Adrenal gland (tissue), 12 donors: ENCODE results near the gene UMOD. TPM values are rescaled to one million over a fixed set of nuclear protein-coding genes. Genes with fewer than 3 reads are reported as not detected.
A peak's percentile ranks its signal among the peaks of the same experiment; 100 is the strongest.

ENCODE experiments used
- DNase-seq, 7 donors: peaks; one replicate each; pipeline ENCODE4 v3.0.0-alpha.2; 2019 to 2020
- H3K27ac ChIP-seq, 5 donors: fragments of 200-600 bp; sonication (generic) in 4 of 5; 1 replicate in 3 of 5; 2 replicates in 2 of 5; pipeline versions ENCODE4 v1.5.1 to v1.8.0; 2016 to 2020; ENCODE audit warnings: mild to moderate bottlenecking in 1 of 5
- H3K27me3 ChIP-seq: fragments of 200-600 bp; 2 replicates; pipeline ENCODE4 v1.8.0; 2021
- H3K36me3 ChIP-seq, 2 donors: fragments of 200-600 bp; replicated peaks in 1 of 2; 1 replicate in 1 of 2; 2 replicates in 1 of 2; pipeline versions ENCODE4 v1.5.1 to v1.8.0; 2018 to 2022
- H3K4me1 ChIP-seq, 2 donors: fragments of 200-600 bp; replicated peaks in 1 of 2; 1 replicate in 1 of 2; 2 replicates in 1 of 2; pipeline versions ENCODE4 v1.5.1 to v1.8.0; 2018 to 2021
- H3K4me3 ChIP-seq, 4 donors: fragments of 200-600 bp; sonication (generic) in 3 of 4; one replicate each; pipeline ENCODE4 v1.5.1; 2016 to 2018
- H3K9me3 ChIP-seq, 3 donors: fragments of 200-600 bp; sonication (generic) in 1 of 3; replicated peaks in 1 of 3; 1 replicate in 2 of 3; 2 replicates in 1 of 3; pipeline versions ENCODE4 v1.5.1 to v1.8.0; 2016 to 2021
- POLR2A ChIP-seq, 2 donors: fragments of 450-650 bp; IDR thresholded peaks; one replicate each; pipeline ENCODE4 v1.6.1; 2017; ENCODE audit warnings: antibody characterized with exemption in 2 of 2, mild to moderate bottlenecking in 2 of 2, moderate library complexity in 1 of 2
- WGBS, 4 donors: extraction: QIAGEN DNeasy Blood & Tissue Kit in 2 of 4; methylation state at CpG; one replicate each; pipeline versions ENCODE4 v1.1.5 to v1.1.7; 2013 to 2017; 5-methylcytosine and 5-hydroxymethylcytosine counted together
- intact Hi-C, 2 donors: fragments of 100-400 bp; cut with DNase I; formaldehyde crosslinking; loops; one replicate each; pipeline versions ENCODE4 v1.14.1 to v1.15.0; 2022 to 2023
- polyA plus RNA-seq, 3 donors: library from polyadenylated mRNA; stranded (reverse); fragments of 200-250 nt in 2 of 3; fragments of 350-450 nt in 1 of 3; fragmentation: Illumina TruSeq in 1 of 3; extraction: RNeasy Lipid Tissue Mini Kit (QIAGEN cat#74804) in 1 of 3; gene quantifications; one replicate each; pipeline ENCODE4 v1.2.3, GENCODE V29; 2013 to 2014
- total RNA-seq, 9 donors: library from RNA; depleted of rRNA in 4 of 9; stranded (reverse); fragments of >200 nt in 4 of 9; fragments of 120-200 nt in 1 of 9; fragmentation: NEBNext Ultra II Directional in 1 of 9; extraction: Animal tissue kit (Norgen Biotek cat#: 25700) in 1 of 9; gene quantifications; one replicate each; pipeline versions ENCODE4 v1.1.0 to v1.2.4, GENCODE V29; 2013 to 2023
- TF ChIP-seq, protein P1 (sequence below), 6 experiments: fragments of 450-650 bp in 4 of 6; fragments of 200-600 bp in 2 of 6; sonication (generic) in 1 of 6; IDR thresholded peaks; 1 replicate in 5 of 6; 2 replicates in 1 of 6; pipeline versions ENCODE4 v1.5.1 to v1.8.0; 2016 to 2021; ENCODE audit warnings: antibody characterized with exemption in 6 of 6, mild to moderate bottlenecking in 2 of 6, moderate library complexity in 1 of 6
- donor health status: healthy with polysubstance abuse.
- donor health status: Bipolar disorder and iron deficiency.
- donor health status: DM: yes; HTN: yes; CAD: no.
- donor health status: DM: no; HTN: no; CAD: no.
- donor health status: DM: no; HTN: no; CAD: no.
- donor health status: DM: yes; HTN: yes; CAD: no.

Gene UMOD
- total and polyA plus RNA-seq, 12 donors = not detected

DNA sequence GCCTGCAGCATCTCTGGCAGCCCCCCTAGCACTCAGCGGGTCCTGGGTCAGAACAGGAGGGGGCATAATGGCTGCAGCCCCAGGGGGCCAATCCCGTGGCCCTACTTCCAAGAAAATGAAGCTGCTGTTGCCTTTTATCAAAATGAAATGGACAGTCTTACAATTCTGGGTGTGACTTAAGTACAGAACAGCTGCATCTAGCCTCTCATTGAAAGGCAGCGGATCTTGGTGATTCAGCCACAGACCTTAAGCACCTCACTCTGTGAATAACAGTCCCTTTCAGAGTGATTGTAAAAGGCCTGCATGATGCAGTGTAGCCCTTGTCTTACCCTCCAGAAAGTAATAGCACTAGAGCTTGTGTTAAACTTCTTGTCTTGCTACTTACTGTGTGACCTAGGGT, 11.5 kb upstream of the UMOD start:
- no peak for DNase-seq
- no peaks in the 10 kb centered on the region for H3K36me3 ChIP-seq
- H3K27ac ChIP-seq = no peak overlapping the region
- H3K4me1 ChIP-seq = no peaks in the 10 kb centered on the region
- H3K9me3 ChIP-seq = no peaks in the 10 kb centered on the region
- no peaks in the 10 kb centered on the region for H3K27me3 ChIP-seq
- H3K4me3 ChIP-seq = no peak overlapping the region
- no peak for TF ChIP-seq POLR2A (IDR thresholded peaks at IDR 0.05)
- TF ChIP-seq, protein P1, sequence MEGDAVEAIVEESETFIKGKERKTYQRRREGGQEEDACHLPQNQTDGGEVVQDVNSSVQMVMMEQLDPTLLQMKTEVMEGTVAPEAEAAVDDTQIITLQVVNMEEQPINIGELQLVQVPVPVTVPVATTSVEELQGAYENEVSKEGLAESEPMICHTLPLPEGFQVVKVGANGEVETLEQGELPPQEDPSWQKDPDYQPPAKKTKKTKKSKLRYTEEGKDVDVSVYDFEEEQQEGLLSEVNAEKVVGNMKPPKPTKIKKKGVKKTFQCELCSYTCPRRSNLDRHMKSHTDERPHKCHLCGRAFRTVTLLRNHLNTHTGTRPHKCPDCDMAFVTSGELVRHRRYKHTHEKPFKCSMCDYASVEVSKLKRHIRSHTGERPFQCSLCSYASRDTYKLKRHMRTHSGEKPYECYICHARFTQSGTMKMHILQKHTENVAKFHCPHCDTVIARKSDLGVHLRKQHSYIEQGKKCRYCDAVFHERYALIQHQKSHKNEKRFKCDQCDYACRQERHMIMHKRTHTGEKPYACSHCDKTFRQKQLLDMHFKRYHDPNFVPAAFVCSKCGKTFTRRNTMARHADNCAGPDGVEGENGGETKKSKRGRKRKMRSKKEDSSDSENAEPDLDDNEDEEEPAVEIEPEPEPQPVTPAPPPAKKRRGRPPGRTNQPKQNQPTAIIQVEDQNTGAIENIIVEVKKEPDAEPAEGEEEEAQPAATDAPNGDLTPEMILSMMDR (IDR thresholded peaks at IDR 0.05) = no peak
- intact Hi-C loops = no loop called here
- WGBS, 4 donors = 65 to 83% (median 76%) methylated on average over 3 of the region's 3 CpGs

DNA sequence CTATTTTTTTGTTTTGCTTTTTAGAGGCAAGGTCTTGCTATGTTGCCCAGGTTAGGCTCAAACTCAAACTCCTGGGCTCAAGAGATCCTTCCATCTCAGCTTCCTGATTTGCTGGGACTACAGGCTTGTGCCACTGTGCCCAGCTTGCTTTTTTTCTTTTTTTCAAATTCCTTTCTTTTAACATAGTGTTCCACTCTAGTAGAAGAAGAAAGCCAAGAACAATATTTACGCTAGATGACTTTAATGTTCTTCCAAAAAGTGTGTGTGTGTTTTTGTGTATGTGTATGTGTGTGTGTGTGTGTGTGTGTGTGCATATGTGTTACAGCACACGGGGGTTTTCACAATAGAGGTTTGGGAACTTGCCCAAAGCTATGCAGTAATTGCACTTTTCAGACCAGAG, 10.7 kb upstream of the UMOD start:
- DNase-seq = no peak
- TF ChIP-seq, protein P1 (IDR thresholded peaks at IDR 0.05) = no peak
- TF ChIP-seq POLR2A (IDR thresholded peaks at IDR 0.05) = no peak
- Histone ChIP-seq H3K9me3 (no peaks in the 10 kb centered on the region), H3K4me3 (no peak overlapping the region), H3K4me1 (no peaks in the 10 kb centered on the region), H3K36me3 (no peaks in the 10 kb centered on the region), H3K27me3 (no peaks in the 10 kb centered on the region), H3K27ac (no peak overlapping the region)
- intact Hi-C loops = no loop called here
- WGBS, 4 donors = 62 to 71% (median 63%) methylated on average over 2 of the region's 2 CpGs

DNA sequence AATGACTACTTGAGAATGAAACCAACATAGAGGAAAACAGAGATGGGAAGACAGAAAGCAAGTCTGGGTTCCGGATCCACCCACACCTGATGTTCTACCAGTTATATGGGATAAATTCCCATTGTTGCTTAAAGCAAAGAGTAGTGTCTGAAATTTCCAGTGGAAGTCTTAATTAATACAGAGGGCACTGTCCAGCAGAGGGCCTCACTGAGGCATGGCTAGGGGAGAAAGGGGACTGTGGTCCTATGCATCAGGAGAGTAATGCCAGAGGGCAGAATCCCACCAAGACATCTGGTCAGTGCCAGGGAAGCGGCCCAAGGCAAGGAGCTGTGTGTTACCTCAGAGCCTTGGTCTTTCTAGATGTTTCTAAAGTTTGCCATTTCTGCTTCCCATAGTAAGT, 7.5 kb upstream of the UMOD start:
- H3K4me3 ChIP-seq = no peak overlapping the region
- no peak for DNase-seq
- no peaks in the 10 kb centered on the region for H3K36me3 ChIP-seq
- H3K27me3 ChIP-seq = peaks cover 4% of the 10 kb centered on the region
- H3K9me3 ChIP-seq = no peaks in the 10 kb centered on the region
- WGBS, 4 donors = 47 to 56% (median 51%) methylated on average over 2 of the region's 2 CpGs
- intact Hi-C loops = no loop called here
- H3K27ac ChIP-seq = no peak overlapping the region
- no peaks in the 10 kb centered on the region for H3K4me1 ChIP-seq
- TF ChIP-seq, protein P1 (IDR thresholded peaks at IDR 0.05) = peak in 1 of 6 experiments; percentile 28
- TF ChIP-seq POLR2A (IDR thresholded peaks at IDR 0.05) = no peak

DNA sequence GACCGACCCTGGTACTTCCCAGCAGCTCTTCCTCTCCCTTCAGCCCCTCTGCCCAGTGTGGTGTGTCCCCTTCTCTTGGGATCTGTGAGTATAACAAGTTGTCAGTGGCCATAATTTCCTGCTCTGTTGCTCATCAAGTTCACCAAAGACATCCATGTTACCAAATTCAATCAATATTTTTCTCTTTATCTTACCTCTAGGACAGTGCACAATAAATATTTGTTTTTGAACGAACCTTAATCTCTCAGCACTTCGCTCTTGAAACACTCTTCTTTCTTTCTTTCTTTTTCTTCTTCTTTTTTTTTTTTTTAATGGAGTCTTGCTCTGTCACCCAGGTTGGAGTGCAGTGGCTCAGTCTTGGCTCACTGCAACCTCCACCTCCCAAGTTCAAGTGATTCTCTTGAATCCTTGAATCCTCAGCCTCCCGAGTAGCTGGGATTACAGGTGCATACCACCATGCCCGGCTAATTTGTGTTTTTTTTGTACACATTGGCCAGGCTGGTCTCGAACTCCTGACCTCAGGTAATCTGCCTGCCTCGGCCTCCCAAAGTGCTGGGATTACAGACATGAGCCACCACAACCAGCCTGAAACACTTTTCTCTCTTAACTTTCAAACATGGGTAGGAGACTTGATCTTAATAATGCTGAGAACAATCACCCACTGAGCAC, 2.7 kb upstream of the UMOD start:
- DNase-seq = no peak
- Histone ChIP-seq H3K4me3 (no peak overlapping the region), H3K27ac (no peak overlapping the region), H3K4me1 (no peaks in the 10 kb centered on the region), H3K36me3 (no peaks in the 10 kb centered on the region), H3K27me3 (peaks cover 4% of the 10 kb centered on the region), H3K9me3 (no peaks in the 10 kb centered on the region)
- intact Hi-C loops = no loop called here
- 56 to 75% (median 68%) methylated on average over 7 of the region's 7 CpGs for WGBS, 4 donors
- no peak for TF ChIP-seq POLR2A (IDR thresholded peaks at IDR 0.05)
- TF ChIP-seq, protein P1 (IDR thresholded peaks at IDR 0.05) = no peak
